Activated CD4-positive, alpha-beta T cell treated with anti-CD3 and anti-CD28 coated beads, Interleukin-10, Interleukin-2, amounts not matched to agents 100 ng/mL and 50 ng/mL, durations not matched to agents 16 hours and 8 hours (primary cell): ENCODE results near the gene ARMS2.

ENCODE experiments used
- DNase-seq: peaks from one replicate; pipeline ENCODE4 v3.0.0-alpha.2; 2020

ARMS2 gene

GRCh38 chr10:122455376-122456079, 1.1 kb downstream of the ARMS2 start:
- DNase-seq, result no peak

- DNase-seq, result no peak
Observed at GRCh38 chr10:122457934-122458333, 3.5 kb downstream of the ARMS2 start.

DNA sequence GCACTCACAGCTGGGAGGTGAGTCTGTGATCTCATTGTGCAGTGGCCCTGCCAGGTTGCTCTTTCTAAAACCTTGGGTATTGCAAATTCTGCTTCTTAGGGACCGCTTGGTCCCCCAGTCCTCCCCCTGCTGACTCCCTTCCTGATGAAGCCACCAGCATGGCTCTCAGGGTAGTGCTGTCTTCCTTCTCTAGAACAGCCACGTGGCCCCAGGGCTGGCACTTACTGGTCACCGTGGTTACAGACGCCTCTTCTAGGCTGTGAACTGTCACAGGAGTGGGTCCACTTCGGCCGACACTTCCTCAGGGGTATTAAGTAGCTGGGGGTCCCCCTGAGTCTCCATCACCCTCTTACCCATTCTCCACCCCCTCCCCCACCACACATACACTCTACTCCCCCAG, 4.2 kb downstream of the ARMS2 start:
- DNase-seq, result no peak

- no peak for DNase-seq
Observed at GRCh38 chr10:122459561-122460273, 5.3 kb downstream of the ARMS2 start.

DNA sequence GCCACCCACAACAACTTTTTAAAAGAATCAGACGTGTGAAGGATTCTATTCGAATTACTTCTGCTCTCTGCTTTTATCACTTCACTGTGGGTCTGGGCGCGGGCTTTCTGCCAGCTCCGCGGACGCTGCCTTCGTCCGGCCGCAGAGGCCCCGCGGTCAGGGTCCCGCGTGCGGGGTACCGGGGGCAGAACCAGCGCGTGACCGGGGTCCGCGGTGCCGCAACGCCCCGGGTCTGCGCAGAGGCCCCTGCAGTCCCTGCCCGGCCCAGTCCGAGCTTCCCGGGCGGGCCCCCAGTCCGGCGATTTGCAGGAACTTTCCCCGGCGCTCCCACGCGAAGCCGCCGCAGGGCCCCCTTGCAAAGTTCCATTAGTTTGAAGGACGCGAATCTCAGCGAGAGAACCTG, 6.4 kb downstream of the ARMS2 start:
- no peak for DNase-seq

DNA sequence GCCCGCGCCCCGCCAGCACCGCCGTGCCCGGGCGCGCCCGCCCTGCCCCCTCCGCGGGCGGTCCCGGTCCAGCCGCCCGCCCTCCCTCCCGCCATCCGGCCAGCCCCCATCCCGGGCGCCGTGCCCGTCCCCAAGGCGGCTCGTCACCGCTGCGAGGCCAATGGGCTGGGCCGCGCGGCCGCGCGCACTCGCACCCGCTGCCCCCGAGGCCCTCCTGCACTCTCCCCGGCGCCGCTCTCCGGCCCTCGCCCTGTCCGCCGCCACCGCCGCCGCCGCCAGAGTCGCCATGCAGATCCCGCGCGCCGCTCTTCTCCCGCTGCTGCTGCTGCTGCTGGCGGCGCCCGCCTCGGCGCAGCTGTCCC, 6.9 kb downstream of the ARMS2 start, which contains the start of gene HTRA1:
HTRA1 (plus strand) TSS at position 187 of the 362 bp plus-strand sequence; CDS start at position 287, 100 bp downstream.
- DNase-seq, result no peak

GRCh38 chr10:122461729-122462532, 7.5 kb downstream of the ARMS2 start:
- no peak for DNase-seq

GRCh38 chr10:122462533-122463465, 8.3 kb downstream of the ARMS2 start:
- DNase-seq, result no peak

- no peak for DNase-seq
Observed at GRCh38 chr10:122463466-122464249, 9.2 kb downstream of the ARMS2 start.

DNA sequence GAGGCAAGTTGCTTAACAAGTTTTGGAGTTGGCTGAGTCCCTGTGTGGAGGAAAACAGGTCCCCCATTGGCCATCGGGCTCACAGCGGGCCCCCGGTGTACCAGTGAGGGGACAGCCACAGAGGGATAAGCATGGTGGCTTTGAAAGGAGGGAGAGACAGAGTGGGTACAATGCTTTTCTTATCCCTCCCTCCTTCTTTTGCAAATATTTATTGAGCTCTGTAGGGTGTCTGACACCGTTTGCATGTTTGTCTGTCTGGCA, 9.7 kb downstream of the ARMS2 start:
- DNase-seq, result no peak

DNA sequence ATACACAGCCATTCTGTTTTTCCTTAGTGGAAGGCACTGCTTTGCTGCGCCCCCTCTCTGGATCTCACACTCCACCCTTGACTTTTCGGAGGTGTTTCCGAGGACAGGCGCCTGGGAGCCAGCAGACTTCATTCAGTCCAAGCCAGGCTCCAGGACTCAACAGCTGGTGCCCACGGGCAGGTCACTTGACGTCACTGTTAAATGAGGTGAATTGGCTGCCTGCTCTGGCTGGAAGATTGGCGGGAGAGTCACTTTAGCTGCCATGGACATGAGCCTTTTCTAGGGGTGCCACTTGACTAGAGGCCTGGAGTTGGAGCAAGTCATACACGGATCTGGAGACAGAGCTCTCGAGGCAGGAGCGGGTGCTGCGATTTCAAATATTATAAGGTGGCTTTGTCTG, 10.1 kb downstream of the ARMS2 start:
- no peak for DNase-seq

DNA sequence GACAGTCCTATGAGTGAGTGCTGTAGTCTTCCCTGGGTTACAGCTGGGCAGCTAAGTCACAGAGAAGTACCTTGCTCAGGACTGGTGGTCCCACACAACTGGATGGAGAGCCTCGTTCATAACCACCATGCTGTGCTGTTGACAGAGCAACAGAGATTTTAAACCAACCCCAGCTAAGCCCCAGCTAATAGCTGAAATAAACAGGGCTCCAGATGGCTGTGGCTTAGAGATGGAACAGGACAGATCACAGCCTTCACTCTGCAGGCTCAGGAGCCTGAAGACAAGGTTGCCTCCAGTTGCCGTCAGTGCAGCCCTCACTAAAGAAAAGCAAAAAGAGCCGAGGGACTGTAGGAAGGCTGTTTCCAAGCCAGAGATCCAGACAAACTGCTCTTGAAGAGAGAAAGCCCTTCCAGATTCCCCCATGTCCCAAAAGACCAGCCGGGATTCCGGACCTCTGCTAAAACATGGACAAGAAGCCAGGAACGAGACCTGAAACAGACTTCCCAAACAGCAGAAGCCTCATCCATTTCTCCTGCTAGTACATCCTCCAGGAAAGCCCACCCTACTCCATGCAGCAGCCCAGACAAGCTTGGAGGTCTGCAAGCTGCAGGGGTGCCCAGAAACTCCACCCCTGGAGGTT, 11.1 kb downstream of the ARMS2 start:
- no peak for DNase-seq

GRCh38 chr10:122466951-122467381, 12.5 kb downstream of the ARMS2 start:
- no peak for DNase-seq

- DNase-seq, result no peak
Observed at GRCh38 chr10:122467701-122468100, 13.2 kb downstream of the ARMS2 start.

DNA sequence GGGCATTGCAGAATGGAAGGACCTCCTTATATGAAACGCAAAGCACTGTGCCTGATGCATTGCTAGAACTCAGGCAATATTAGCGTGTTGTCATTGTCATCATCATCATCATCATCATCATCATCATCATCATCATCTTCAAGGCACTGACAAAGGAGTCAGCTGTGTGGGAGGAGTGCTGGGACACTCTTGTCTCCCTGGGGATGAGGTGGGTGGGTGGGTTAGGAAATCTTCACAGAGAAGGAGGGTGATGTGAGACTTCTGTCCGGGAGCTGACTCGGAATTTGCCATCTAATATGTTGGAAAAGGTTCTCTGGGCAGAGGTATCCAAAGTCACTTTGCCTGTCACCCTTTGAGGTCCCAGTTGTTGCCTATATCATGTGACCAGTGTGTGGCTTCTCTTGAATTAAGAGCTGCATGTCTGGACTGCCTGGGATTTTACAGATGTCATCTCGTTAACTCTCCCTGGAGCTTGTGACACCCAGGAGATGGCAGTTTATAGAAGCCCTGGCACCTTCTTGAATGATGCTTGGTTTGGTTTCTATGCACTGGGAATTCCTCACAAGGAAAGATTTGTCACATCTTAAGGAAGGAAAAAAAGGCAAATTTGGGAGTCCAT, 14.0 kb downstream of the ARMS2 start:
- DNase-seq, result no peak

GRCh38 chr10:122468926-122469781, 14.7 kb downstream of the ARMS2 start:
- no peak for DNase-seq

DNA sequence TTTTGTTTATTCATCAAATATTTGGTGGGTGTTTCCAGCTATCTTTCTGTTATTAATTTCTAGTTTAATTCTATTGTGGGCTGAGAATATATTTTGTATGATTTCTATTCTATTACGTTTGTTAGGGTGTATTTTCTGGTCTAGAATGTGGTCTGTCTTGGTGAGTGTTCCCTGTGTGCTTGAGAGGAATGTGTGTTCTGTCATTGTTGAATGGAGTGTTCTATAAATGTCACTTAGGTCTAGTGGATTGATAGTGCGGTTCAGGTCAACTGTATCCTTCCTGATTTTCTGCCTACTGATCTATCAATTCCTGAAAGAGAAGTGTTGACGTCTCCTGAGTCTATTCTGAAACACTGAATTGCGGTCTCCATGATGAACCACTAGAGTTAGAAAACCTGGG, 15.4 kb downstream of the ARMS2 start:
- no peak for DNase-seq

DNA sequence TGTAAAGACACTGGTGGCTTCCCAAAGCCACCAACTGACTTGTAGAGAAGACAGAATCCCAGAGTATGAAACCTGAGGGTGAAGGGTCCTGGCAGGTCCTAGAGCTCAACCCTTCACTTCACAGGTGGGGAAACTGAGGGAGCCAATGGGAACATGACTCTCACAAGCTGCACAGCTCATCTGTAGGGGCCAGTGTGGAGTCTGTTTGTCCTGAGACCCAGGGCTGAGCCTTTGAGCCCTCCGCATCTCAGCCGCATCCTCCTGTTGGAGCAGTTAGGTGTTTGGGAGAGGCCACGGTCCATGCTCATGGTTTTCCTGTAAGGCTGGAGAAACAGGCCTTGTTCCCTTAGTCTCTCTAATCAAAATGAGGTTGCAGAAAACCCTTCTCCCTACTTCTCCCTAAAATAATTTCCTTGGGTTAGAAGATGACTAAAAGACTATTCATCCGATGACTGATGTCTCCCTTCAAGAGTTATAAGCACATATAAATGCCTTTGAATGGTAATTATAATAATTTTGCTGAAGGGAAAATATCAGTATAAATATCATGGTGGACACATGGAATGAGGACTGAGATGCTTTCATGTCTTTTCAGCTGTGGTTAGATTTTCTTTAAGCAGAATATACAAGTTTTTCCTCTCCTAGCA, 17.2 kb downstream of the ARMS2 start:
- no peak for DNase-seq

DNA sequence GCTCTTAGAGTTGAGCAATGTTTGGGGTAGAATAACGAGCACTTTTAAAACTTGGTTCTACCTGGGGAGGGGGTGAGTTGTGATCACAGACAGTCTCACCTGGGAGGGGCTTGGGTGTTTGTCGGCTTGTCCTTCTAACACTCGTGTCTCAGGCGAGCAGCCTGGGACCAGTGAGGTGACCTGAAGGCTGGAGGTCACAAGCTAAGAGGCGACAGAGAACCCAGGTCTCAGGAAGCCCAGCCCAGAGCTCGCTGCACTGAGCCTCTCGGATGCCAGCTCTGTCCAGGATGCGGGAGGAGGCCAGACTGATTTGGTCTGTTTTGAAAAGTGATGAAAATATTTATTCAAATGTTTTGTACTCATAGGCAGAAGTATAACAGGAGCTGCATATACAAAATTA, 18.7 kb downstream of the ARMS2 start:
- DNase-seq, result no peak
